HG03439 (cell line): Measurements from ENCODE around the gene FAM107B.
"Not testable (repeated sequence)": the region's sequence is repeated elsewhere in the genome, so short reads cannot be mapped to it uniquely, and the experiment has no call there.

Experiments
- ATAC-seq: cut with Tn5 transposase; IDR thresholded peaks from one replicate; pipeline ENCODE4 v1.9.1; 2021; ENCODE audit warnings: mild to moderate bottlenecking, moderate library complexity; ENCODE audit not compliant: unreplicated experiment

The FAM107B gene

DNA sequence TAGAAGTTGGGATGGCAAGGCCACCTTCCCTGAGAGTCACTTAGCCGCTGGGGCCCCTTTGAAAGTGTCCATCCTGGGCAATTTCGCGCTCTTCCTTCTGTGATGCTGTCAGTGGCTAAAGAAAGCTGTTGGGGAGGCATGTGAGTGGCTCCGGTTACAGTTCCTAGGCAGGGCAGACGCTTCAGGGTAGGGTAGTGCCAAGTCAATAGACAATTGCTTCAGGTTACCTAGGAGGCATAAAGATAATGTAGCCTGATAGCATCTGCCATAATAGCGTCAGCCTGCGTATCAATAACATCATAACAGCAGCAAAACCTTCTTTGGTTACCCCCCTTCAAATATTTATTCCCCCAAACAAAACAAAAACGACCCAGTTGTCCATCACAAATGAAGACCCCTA lies at the start of gene FAM107B:
FAM107B (minus strand) TSS at position 101 of the 400 bp plus-strand sequence. CDS start 234 bp downstream, outside the sequence.
- no peak for ATAC-seq

DNA sequence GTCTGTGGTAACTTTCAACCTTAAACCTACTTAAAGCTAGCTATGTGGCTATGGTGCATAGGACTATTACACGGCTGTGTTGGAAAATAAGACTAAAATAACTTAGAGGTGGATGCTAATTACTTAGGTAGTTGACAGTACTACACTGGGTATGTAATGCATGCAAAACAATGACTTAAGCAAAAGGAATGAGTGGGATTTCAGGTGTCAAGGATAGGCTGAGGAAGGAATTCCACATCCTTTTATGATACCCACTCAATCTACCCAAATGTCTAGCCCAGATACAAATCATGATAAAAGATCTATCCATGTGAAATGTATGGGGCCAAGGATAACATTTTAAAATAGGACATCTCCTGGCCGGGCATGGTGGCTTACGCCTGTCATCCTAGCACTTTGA lies 49.3 kb upstream of the FAM107B start:
- no peak for ATAC-seq

DNA sequence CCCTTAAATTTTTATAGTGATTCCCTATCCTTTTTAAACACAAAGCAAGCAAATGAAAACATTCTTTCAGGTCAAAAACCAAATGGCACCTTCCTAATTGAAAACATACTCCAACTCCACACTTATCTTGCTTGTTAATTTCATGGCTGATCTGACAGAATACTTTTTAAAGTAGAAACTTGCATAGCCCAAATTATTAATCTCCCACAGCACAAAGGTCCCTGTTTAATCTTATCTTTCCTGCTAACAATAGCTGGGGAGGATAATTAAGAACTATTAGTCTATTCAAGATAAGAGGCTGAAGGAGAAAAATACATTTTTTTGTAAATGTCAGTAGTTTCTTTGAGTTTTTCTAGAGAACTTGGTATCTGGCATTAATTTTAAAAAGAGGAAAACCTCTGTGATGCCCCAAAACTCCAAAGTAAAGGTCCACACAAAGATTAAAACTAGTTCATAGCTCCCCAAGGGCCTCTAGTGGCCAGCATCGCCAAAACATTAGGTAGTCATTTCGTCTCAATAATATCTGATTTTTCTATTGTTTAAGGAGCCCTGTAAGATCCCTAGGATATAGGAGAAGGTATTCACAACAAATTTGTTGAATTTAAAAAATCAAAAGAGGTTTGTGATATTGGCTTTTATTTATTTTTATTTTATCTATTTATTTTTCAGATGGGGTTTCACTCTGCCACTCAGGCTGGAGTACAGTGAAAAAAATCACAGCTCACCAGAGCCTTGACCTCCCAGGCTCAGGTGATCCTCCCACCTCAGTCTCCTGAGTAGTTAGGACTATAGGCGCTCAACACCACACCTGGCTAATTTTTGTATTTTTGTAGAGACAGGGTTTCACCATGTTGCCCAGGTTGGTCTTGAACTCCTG lies 48.4 kb upstream of the FAM107B start:
- ATAC-seq = no peak

DNA sequence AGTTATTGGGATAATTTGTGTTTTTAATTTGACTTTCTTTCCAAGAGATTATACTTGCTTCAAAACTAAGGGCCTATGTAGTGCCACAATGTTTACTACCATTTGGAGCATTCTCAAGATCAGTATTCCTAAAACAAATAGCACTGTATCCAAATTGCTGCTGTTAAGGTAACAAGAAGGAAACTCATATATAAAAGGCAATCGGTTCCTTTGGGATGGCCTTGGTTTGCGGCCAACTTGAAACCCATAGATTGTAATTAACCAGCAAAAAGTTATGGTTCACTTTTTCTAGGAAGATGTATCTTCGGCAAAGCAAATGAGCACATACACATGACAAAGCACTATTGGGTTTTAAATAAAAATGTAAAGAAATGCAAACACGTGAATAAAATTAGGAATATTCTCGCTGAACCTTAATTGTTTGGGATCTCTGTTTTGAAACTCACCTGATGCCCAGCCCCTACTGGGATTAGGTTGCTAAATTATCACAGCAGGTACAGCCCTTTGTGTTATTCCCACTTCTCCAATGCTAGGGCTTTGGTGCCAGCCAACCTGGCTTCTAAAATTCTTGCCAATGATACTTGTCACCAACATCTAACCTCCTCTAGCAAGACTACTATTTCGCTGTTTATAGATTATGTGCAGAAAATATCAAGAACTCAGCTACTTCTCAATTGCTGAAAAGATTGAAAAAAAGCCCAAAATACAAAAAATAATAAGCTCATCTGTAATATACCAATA lies 47.1 kb upstream of the FAM107B start:
- ATAC-seq = no peak

DNA sequence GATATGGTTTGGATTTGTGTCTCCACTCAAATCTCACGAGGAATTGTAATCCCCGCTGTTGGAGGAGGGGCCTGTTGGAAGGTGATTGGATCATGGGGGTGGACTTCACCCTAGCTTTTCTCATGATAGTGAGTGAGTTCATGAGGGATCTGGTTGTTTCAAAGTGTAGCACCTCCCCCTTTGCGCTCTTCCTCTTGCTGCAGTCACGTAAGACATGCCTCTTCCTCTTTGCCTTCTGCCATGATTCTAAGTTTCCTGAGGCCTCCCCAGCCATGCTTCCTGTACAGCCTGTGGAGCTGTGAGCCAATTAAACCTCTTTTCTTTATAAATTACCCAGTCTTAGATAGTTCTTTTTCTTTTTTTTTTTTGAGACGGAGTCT lies 46.1 kb upstream of the FAM107B start:
- ATAC-seq = no peak

DNA sequence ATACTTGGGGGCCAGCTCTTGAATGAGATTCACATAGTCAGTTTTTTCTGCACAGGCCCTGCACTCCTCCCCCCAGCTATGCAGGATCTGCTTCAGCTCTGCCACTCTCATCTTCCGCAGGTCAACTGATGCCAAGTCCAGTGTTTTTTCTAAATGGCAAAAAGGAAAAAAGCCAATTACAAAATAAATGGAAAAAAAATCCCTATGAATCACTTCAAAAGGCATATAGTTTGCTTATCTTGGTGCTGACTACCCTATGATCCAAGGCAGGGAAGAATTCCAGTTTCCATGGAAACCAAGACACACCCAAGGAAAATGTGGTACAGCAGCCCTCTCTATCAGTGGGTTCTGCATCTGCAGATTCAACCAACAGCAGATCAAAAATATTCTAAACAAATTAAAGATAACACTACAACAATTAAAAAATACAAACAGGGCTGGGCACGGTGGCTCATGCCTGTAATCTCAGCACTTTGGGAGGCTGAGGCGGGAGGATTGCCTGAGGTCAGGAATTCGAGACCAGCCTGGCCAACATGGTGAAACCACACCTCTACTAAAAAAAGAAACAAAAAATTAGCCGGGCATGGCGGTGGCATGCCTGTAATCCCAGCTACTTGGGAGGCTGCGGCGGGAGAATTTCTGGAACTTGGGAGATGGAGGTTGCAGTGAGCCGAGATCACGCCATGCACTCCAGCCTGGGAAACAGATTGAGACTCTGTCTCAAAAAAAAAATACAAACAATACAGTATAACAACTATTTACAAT lies 45.5 kb upstream of the FAM107B start:
- ATAC-seq = no peak

DNA sequence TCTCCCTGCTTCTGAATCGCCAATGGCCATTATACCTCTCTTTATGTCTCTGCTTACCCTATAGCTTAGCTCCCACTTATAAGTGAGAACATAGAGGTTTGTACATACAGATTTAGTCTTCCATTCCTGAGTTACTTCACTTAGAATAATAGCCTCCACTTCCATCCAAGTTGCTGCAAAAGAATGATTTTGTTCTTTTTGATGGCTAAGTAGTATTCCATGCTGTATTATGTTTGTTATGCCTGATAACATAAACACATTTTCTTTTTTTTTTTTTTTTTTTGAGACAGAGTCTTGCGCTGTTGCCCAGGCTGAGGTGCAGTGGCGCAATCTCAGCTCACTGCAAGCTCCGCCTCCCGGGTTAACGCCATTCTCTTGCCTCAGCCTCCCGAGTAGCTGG lies 42.0 kb upstream of the FAM107B start:
- not testable (repeated sequence) for ATAC-seq

DNA sequence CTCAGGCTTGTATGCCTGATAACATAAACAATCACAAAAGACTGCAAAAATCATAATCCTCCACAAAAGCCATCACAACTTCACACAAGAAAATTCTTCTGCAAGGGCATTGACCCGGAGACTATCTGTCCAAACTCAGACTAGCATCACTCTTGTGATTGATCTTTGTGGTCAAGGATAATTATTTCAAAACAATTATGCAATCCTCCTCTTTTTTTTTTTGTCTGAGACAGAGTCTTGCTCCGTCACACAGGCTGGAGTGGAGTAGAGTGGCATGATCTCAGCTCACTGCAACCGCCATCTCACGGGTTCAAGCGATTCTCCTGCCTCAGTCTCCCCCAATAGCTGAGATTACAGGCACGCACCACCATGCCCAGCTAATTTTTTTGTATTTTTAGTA lies 41.0 kb upstream of the FAM107B start:
- no peak for ATAC-seq

DNA sequence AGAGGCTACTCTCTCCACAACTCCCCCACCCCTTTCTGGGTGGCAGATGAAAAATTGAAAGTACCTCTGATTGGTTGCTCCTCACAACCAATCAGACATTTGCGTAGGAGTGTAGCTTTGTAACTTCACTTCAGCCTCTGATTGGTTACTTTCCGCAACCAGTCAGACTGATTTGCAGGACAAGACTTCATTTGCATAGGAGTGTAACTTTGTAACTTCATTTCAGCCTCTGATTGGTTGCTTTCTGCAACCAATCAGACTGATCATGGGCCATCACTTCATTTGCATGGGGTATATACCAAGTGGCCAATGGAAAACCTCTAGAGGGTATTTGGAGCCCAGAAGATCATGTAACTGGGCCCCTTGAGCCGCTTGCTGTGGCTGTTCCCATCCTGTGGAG lies 37.6 kb upstream of the FAM107B start:
- no peak for ATAC-seq

DNA sequence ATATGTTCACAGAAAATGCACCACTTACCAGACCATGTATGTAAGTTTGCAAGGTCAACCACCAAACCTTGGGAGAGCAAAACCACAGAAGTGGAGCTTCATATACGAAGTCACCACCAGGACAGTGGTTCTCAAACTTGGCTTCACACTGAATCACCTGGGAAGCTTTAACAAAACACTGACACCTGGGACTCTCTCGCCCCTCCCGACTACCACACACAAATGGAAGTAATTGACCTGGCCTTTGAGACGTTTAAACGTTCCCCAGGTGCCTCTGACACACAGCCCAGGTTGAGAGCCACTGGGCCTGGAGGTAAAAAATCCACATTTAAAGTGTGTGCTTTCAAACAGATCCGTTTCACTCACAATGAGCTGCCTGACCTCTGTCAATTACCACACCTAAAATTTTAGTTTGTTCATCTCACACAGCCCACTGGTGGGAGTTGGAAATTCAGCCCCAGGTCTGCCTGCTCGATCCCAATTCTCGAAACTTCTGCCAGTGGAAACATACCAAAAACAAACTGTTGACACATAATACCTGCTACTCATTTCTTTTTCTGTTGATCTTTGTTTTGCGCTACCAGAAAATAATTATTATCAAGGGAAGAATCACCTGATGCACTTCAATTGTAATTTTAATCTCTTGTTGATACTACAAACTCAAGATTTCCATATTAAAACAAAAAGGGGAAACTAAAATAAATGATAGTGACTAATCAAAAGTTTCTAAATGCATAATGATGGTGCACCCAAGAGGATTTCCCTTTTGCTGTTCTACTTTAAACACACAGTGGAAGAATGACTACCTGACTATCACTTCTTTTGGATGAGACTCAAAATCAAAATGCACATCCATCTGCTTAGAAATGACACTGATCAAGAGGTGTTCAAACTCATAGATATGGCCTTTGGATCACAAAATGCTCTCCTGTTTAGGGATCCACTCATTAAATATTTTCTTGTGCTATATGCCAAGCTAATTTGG lies 36.6 kb upstream of the FAM107B start:
- no peak for ATAC-seq

DNA sequence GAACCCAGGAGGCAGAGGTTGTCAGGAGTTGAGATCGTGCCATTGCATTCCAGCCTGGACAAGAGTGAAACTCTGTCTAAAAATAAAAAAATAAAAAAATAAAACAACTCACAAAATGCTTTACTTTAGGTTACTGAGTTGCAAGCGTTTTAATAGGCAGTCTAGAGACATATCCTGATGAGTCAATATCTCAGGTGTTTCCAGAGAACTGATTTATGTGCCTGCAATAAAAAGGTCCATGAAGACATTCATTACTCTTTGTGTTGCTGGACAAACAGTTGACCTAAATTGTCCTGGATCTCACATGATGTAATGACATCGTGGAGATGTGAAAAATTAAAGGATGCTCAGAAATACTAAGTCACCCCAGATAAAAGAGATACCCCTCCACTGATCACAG lies 31.6 kb upstream of the FAM107B start:
- ATAC-seq = no peak

DNA sequence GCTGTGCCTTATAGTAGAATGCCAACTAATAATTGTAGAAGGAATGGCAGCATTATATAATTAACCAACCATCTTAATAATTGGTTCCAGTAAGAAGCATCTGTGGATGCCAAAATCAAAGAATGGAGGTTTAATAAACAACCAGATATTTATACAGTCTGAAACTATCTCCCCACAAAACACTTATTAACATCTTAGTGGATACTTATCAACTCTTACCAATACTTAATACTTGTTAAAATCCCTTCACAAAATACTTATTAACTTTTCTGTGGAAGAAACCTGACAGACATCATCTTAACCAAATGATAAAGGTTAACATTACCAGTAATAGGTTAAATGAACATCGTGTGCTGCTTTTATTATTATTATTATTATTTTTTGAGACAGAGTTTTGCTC lies 29.1 kb upstream of the FAM107B start:
- no peak for ATAC-seq

DNA sequence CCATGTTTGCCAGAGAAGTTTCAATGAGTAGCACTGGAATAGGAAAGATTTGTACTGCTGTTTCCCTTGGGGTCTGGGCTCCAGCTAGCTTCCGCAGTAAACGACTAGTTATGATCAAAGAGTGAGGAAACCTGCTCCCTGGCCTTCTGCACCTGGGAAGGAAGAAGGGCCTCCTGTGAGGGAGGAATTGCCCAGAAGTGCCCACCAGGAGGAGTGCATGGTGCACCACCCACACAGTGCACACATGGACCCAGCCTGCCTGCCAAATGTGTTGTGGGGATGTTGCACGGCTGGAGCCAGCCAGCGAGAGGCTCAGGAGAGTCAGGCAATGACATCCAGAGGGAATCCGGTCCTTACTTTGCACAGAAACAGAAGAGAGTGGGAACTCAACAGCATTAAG lies 27.0 kb upstream of the FAM107B start:
- no peak for ATAC-seq

DNA sequence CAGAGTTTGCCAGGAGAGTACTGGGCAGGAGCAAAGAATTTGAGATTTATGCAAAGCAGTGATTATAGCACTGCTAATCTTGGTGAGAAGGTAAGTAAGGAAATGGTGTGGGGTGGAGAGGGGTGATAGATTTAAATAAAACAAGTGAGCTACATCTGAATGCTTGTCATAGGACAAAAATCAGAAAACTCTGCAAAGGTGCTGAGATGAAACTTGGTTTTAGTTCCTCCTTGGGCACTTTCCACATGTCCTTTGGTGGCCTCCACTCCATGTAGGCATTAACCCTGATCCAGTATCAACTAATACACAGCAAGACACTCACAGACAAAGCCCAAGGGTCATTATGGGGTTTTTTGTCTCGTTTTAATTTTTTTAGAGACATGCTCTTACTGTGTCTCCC lies 25.7 kb upstream of the FAM107B start:
- no peak for ATAC-seq

DNA sequence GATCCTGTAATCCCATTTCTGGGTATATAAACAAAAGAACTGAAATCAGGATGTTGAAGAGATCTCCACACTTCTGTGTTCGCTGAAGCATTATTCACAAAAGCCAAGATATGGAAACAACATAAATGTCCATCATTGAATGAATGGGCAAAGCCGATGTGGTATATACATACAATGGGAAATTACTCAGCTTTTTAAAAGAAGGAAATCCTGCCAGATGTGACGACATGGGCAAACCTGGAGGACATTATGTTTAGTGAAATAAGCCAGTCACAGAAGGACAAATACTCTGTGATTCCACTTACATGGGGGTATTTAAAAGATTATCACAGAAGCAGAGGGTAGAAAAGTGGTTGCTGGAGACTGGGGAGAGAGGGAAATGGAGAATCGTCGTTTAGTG lies 23.9 kb upstream of the FAM107B start:
- ATAC-seq = no peak

DNA sequence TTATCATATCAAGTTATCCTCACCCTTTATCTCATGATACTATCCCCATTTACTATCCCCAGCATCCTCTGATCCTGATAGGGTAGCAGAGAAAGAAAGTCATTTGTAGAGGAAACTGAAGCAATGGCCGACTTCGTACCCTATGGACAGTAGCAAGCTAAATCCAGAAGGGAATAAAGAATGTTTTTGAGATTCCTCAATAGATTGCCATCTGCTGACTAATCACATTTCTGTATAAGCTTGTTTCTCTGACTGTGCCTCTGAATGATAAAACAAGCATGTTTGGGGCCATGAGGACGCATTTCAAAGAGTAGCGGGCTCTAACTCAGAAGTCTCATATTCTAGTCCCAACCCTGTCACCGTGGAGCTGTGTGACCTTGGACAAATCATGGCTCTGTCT lies 13.2 kb upstream of the FAM107B start:
- ATAC-seq = no peak

DNA sequence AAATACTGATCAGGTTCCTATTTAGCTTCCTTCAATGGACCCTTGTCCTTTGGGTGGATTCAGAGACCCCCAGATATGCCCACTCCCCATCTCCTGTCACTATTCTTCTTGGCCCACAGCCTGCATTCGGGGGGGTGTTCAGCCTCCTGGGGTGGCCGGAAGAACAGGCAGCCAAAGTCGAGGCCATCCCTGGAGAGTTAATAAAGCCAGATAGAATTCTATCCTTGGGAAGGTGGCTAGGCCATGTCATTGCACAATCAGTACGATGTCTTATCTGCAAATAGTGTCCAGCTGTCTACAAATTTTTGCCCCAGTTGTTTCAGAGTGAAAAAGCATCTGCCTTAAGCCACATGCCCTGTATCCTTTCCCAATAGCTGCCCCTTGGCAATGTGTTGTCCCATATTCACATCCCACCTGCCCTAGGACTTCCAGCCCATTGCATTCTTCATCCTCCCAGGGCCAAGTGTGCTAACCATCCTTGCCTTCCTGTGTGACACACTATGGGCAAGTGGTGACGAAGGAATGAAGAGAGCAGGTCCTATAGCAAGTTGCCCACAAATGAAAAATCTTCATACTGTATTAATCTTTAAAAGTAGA lies 9.9 kb upstream of the FAM107B start:
- ATAC-seq = no peak

DNA sequence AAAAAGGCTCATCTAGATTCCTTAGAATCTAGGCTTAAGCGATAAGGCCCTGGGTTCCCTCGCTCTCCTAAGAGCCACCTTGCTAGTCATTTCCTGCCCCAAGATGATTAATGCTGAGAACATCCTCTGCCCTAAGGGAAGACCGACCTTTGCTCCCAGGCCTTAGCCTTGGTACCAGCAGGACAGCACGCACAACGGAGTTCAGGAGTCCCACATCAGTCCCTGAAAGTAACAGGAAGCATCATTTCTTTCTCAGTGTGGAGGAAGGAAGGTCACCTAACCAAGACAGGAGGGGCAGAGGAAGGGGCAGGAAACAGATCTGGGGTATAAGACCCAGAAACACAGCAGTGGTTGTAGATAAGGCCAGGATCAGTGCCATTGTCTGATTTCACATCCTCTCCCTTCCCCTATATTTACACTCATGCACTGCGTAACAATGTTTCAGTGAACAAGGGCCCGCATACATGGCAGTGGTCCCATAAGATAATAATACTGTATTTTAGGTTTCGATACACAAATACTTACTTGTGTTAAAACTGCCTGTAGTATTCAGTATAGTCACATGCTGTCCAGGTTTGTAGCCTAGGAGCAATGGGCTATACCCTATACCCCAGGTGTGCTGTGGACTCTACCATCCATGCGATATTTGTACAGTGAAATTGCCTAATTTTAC lies 8.1 kb upstream of the FAM107B start:
- no peak for ATAC-seq

DNA sequence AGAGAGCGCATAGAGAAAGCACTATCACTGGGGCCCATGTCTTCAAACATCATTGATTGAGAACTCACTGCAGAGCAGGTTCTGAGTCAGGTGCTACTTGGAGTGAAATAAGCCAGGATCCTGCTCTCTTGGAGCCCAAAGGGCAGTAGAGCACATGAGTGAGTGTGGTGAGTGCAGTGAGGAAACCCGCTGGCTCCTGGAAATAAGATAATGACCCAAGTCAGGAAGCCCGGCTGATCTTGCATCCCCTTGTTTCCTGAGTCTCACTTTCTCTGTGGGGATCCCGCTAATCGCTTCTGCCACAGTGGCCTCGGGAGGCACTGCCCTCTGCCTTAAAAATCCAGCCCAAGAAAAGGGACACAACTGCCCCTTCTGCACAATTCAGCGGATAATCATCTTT lies 7.1 kb upstream of the FAM107B start:
- no peak for ATAC-seq
